HG03378 (cell line): ENCODE data around the gene JMJD8.
"Not testable (repeated sequence)": the region's sequence is repeated elsewhere in the genome, so short reads cannot be mapped to it uniquely, and the experiment has no call there.

Experiments
- ATAC-seq: cut with Tn5 transposase; IDR thresholded peaks from one replicate; pipeline ENCODE4 v1.9.1; 2021; ENCODE audit warnings: mild to moderate bottlenecking, moderate library complexity; ENCODE audit not compliant: unreplicated experiment

The JMJD8 gene

GRCh38 chr16:693766-694165 lies 9.6 kb upstream of the JMJD8 start:
- no peak for ATAC-seq

GRCh38 chr16:693364-693763 lies 9.2 kb upstream of the JMJD8 start:
- no peak for ATAC-seq

GRCh38 chr16:692356-693108 lies 8.4 kb upstream of the JMJD8 start:
- ATAC-seq: no peak

GRCh38 chr16:691242-691641 lies 7.1 kb upstream of the JMJD8 start:
- ATAC-seq: not testable (repeated sequence)

GRCh38 chr16:689175-689897 lies 5.2 kb upstream of the JMJD8 start:
- no peak for ATAC-seq

- ATAC-seq: no peak
Measured at GRCh38 chr16:687499-687898, 3.4 kb upstream of the JMJD8 start.

- ATAC-seq: no peak
Measured at GRCh38 chr16:686459-687260, 2.5 kb upstream of the JMJD8 start.

GRCh38 chr16:685967-686366 lies 1.8 kb upstream of the JMJD8 start:
- ATAC-seq: no peak

- no peak for ATAC-seq
Measured at GRCh38 chr16:684961-685696, 995 bp upstream of the JMJD8 start.

- ATAC-seq: no peak
Measured at GRCh38 chr16:683396-684070, 601 bp downstream of the JMJD8 start.

GRCh38 chr16:682493-683395 lies 1.4 kb downstream of the JMJD8 start:
- no peak for ATAC-seq

GRCh38 chr16:681746-682427 lies 2.2 kb downstream of the JMJD8 start:
- no peak for ATAC-seq

- no peak for ATAC-seq
Measured at GRCh38 chr16:680967-681745, 3.0 kb downstream of the JMJD8 start.

GRCh38 chr16:680625-680945 lies 3.5 kb downstream of the JMJD8 start:
- ATAC-seq: no peak

- no peak for ATAC-seq
Measured at GRCh38 chr16:679814-680624, 4.1 kb downstream of the JMJD8 start, which contains the start of gene STUB1. Gene STUB1 (plus strand): TSS chr16:680410. CDS start chr16:680526, 116 bp downstream.

- ATAC-seq: no peak
Measured at GRCh38 chr16:678858-679813, 5.0 kb downstream of the JMJD8 start.
